ENCODE results near the gene TTC28.
A peak's percentile ranks its signal among the peaks of the same experiment; 100 is the strongest.

DNA sequence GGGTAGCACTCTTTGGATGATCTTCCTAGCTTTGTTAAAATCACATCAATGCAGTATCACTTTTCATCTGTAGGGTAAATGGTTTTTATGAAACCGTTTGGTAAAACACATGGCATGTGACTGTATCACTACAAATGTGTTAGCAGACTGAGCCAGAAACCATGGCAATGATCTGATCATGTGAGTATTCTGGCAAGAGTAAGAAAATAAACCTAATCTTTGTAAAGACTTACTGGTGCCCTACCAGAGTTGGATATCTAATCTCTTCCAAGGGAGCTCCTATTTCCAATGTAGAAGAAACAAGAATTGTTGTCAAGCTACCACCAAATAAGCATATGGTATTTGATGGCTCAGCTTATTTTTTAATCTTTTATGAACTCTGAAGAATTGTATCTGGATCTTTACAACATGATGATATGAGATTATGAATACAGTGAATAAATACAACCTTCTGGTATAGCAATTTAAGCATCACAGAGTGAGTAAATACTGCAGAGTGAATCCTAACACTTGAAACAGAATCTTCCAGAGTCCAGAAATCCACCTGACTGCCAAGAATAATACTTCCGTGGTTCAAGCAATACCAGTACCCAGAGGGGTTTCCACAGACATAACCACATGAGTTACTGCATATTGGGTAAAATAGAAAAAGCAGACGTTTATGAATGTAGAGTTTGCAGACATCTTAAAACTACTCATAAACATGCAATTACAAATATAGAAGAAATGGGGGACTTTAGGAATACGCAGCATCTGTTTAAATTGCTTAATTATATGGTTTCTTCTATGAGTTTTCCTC, 238.8 kb downstream of the TTC28 start:
- no peak for TF ChIP-seq EZH2 (IDR thresholded peaks at IDR 0.05; ENCODE audit: low read length, missing control alignments)
- TF ChIP-seq, protein P1, sequence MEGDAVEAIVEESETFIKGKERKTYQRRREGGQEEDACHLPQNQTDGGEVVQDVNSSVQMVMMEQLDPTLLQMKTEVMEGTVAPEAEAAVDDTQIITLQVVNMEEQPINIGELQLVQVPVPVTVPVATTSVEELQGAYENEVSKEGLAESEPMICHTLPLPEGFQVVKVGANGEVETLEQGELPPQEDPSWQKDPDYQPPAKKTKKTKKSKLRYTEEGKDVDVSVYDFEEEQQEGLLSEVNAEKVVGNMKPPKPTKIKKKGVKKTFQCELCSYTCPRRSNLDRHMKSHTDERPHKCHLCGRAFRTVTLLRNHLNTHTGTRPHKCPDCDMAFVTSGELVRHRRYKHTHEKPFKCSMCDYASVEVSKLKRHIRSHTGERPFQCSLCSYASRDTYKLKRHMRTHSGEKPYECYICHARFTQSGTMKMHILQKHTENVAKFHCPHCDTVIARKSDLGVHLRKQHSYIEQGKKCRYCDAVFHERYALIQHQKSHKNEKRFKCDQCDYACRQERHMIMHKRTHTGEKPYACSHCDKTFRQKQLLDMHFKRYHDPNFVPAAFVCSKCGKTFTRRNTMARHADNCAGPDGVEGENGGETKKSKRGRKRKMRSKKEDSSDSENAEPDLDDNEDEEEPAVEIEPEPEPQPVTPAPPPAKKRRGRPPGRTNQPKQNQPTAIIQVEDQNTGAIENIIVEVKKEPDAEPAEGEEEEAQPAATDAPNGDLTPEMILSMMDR (conservative IDR thresholded peaks at IDR 0.05 in 1 of 2, IDR thresholded peaks at IDR 0.05 in 1 of 2; ENCODE audit: low read depth in 1 of 2, low read length in 2 of 2), result peak; percentile 8 to 15
